HepG2 (cell line): ENCODE data around the gene DHRS4L2.

Experiments
- NCOA1 ChIP-seq: sonication (generic); formaldehyde crosslinking; IDR thresholded peaks from 2 replicates; pipeline ENCODE4 v1.9.0; 2021; ENCODE audit warnings: missing genetic modification reagents
- PLRG1 ChIP-seq: fragments of 450-650 bp; conservative IDR thresholded peaks from 2 replicates; pipeline ENCODE4 v1.6.1; 2016
- POLR2A ChIP-seq, 2 experiments: IDR thresholded peaks; 2 replicates each; pipeline ENCODE4 v1.6.1; 2011; ENCODE audit warnings: low read depth in 2 of 2, low read length in 2 of 2, mild to moderate bottlenecking in 1 of 2, moderate library complexity in 1 of 2; ENCODE audit not compliant: insufficient read depth in 1 of 2
- POLR2AphosphoS5 ChIP-seq: IDR thresholded peaks from 2 replicates; pipeline ENCODE4 v1.6.1; 2012; ENCODE audit warnings: low read depth, low read length

DNA sequence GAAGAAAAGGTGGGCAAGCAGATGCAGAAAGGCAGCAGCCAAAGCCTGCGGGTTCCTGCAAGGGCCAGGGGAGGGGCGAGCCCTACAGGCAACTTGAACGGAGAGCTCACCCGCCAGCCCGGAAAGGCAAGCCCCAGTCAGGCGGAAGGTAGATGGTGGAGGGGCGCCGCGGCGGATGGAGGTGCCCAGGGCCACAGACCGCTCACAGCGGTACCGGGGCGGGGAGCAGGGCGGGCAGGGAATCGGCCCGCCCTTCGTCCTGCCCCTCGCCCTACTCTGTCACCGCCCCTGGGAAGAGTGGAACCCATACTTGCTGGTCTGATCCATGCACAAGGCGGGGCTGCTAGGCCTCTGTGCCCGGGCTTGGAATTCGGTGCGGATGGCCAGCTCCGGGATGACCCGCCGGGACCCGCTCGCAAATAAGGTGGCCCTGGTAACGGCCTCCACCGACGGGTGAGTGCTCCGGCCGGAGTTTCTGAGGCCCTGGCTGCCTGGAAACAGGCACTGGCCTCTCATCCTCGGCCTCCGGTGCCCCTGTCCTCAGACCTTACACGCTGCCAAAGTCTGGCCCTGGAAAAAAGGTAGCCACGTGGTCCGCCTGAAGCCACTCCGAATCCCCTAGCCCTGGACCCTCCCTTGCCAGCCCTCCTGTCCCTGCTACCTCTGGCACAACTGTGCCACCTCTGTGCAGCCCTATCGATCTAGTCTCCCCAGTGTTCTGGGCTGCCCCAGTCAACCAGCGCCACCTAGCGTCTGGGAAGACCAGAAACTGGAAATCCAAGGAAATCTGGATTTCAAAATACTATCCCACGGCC, 35.1 kb upstream of the DHRS4L2 start, which contains the start of gene DHRS4:
- TF ChIP-seq NCOA1 (CRISPR knock-in tag) (peak; percentile 99), POLR2A (IDR thresholded peaks at IDR 0.05; ENCODE audit: insufficient read depth in 1 of 2, low read depth in 2 of 2, low read length in 2 of 2) (peak; percentile 97 to 99), POLR2AphosphoS5 (peak; percentile 97), PLRG1 (no peak)
